Fibroblast of pulmonary artery (primary cell): ENCODE data around the gene IL10.

Experiments used
- DNase-seq: peaks from one replicate; pipeline ENCODE4 v3.0.0-alpha.2; 2010; ENCODE audit warnings: low read depth
- H3K4me3 ChIP-seq: replicated peaks from 2 replicates; pipeline ENCODE4 v1.5.1; 2011; ENCODE audit warnings: low read depth, mild to moderate bottlenecking, control low read depth, low read length, moderate library complexity
- TF ChIP-seq, protein P1 (sequence below): IDR thresholded peaks from 2 replicates; pipeline ENCODE4 v1.5.1; 2011; ENCODE audit warnings: mild to moderate bottlenecking, control low read depth, low read length, inconsistent platforms; ENCODE audit errors: missing control alignments

IL10 gene

DNA sequence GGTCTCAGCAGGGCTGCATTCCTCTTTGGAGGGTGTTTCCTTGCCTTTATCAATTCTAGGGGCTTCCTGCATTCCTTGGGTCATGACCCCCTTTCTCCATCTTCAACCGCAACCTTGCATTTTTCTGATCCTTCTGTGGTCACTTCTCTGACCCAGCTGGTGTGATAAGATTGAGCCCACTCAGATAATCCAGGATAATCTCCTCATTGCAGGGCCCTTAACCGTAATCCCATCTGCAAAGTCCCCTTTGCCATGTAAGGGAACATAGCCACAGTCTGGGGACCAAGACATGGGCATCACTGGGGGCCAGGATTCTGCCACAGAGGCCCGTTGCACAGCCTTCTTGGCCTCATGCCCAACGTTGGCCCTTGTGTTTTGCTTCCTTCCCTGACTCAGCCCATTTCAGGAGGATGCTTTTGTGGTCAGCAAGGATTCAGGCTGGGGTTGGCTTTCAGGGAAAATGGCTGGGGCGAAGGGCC lies 36.7 kb downstream of the IL10 start:
- TF ChIP-seq, protein P1, sequence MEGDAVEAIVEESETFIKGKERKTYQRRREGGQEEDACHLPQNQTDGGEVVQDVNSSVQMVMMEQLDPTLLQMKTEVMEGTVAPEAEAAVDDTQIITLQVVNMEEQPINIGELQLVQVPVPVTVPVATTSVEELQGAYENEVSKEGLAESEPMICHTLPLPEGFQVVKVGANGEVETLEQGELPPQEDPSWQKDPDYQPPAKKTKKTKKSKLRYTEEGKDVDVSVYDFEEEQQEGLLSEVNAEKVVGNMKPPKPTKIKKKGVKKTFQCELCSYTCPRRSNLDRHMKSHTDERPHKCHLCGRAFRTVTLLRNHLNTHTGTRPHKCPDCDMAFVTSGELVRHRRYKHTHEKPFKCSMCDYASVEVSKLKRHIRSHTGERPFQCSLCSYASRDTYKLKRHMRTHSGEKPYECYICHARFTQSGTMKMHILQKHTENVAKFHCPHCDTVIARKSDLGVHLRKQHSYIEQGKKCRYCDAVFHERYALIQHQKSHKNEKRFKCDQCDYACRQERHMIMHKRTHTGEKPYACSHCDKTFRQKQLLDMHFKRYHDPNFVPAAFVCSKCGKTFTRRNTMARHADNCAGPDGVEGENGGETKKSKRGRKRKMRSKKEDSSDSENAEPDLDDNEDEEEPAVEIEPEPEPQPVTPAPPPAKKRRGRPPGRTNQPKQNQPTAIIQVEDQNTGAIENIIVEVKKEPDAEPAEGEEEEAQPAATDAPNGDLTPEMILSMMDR, result no peak
- H3K4me3 ChIP-seq, result no peak overlapping the region
- peak; percentile 53 for DNase-seq

DNA sequence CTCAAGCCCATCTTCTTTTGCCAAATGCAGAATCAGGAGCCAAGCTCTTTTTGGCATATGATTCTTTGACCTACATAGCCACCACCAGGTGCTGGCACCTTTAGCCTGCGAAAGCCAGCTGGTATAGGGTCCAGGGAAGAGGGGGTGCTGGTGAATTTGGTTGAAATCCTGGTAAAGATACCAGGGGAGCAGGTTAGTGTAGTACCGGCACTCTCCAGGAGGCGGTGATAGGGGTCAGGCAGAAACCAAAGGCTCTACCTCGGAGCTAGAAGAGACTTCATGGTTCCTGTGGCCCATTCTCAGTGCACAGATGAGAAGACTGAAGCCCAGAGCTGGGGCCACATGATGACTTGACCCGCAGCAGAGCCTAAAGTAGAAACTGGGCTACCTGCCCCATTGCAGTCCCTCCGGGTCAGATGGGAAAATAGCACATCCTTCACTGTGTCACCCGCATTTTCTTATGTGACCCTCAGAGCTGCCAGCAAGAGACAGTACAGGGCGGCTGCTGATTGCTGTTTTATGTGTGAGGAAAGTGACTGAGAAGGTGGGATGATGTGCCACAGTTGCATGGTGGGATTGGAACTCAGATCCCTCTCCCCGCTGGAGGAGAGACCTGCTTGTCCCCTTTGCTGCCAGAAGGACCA lies 37.7 kb downstream of the IL10 start:
- TF ChIP-seq, protein P1, result peak; percentile 88
- peak; percentile 59 for DNase-seq
- H3K4me3 ChIP-seq, result no peak overlapping the region

DNA sequence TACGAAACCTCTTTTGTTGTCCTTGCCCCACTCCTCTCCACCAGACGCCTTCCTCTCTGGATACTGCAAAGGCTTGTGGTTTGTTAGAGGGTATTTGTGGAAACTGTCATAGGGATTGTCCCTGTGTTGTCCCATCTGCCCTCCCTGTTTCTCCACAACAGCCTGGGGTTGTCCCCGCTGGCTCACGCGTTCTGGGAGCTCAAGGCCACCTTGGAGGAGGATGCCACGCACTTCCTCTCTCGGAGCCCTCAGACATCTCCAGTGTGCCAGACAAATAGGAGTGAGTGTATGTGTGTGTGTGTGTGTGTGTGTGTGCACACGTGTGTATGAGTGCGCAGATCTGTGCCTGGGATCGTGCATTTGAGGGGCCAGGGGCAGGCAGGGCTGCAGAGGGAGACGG lies 39.3 kb downstream of the IL10 start:
- H3K4me3 ChIP-seq, result no peak overlapping the region
- no peak for DNase-seq
- TF ChIP-seq, protein P1, result no peak

DNA sequence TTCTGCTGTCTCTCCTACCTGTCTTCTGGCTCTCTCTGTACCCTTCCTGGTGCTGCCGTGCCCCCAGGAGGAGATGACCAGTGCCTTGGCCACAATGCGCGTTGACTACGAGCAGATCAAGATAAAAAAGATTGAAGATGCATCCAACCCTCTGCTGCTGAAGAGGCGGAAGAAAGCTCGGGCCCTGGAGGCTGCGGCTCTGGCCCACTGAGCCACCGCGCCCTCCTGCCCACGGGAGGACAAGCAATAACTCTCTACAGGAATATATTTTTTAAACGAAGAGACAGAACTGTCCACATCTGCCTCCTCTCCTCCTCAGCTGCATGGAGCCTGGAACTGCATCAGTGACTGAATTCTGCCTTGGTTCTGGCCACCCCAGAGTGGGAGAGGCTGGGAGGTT lies 39.8 kb downstream of the IL10 start:
- no peak for DNase-seq
- H3K4me3 ChIP-seq, result no peak overlapping the region
- TF ChIP-seq, protein P1, result no peak

DNA sequence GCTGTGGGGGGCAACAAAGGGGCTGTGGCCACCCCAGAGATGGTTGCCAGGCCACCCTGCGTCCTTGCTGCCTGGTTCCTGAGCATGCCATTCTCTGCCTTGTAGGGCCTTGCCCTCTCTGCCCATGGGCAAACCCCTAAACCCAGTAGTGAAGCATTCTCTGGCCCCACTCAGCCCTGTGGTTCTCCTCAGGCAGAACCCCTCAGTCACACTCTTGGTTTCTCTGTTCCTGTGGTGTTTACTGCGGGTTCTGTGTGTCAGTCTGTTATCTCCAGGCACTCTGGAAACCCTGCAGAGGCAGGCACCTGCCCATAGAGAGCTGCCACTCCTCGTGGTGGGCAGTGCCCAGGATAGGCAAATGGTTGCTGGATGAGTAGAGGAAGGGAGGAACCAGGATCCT lies 42.8 kb downstream of the IL10 start:
- no peak for DNase-seq
- TF ChIP-seq, protein P1, result no peak
- H3K4me3 ChIP-seq, result no peak overlapping the region

DNA sequence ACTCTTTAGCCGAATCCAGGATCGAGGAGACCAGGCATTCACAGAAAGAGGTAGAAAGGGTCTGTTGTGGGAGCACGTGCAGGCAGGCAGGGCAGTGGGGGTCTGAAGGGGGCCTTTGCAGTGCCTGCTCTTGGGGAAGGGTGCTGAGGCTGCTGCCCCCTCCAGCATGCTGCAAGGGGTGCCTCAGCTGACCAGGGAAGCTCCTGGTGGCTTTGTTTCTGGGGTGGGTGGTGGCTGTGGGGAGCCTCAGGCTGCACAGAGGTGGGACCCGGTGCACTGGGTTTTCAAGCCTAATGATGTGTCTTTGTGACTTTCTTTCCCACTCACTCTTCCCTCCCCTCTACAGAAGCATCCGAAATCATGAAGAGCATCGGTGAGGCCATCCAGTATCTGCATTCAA lies 43.2 kb downstream of the IL10 start:
- TF ChIP-seq, protein P1, result no peak
- no peak for DNase-seq
- no peak overlapping the region for H3K4me3 ChIP-seq

DNA sequence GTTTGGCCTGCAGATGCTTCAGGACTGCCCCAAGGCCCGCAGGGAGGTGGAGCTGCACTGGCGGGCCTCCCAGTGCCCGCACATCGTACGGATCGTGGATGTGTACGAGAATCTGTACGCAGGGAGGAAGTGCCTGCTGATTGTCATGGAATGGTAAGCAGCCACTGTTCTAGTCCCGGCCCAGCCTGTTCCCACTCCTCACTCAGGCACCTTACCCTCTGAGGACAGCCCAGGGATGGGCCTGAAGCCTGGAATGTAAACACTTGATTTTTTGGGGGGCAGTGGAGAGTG lies 43.7 kb downstream of the IL10 start:
- H3K4me3 ChIP-seq, result no peak overlapping the region
- DNase-seq, result no peak
- TF ChIP-seq, protein P1, result no peak
